ENCODE measurements around the gene TRIM41. TPM values are rescaled to one million over a fixed set of nuclear protein-coding genes. Genes with fewer than 3 reads are reported as not detected.

TRIM41 gene
- total RNA-seq, 1 experiment from 2014 or later: 34.2 TPM

GRCh38 chr5:181203777-181204112 lies 19.3 kb upstream of the TRIM41 start:
- peaks cover 3% of the 10 kb centered on the region; the same call in 1 of the 2 replicates for H3K4me1 ChIP-seq (ENCODE audit: insufficient read depth, low read length)
- H3K27me3 ChIP-seq (ENCODE audit: insufficient read depth, low read length): peaks cover 26% of the 10 kb centered on the region; the same call in 1 of the 2 replicates
- H2BK20ac ChIP-seq (ENCODE audit: low read depth, low read length, poor library complexity, severe bottlenecking): no peak overlapping the region
- H4K8ac ChIP-seq (replicated peaks; ENCODE audit: insufficient read length, low read depth, low read length): no peak overlapping the region
- H2BK12ac ChIP-seq (ENCODE audit: insufficient read length, low read depth, low read length): no peak overlapping the region
- H3K4ac ChIP-seq (ENCODE audit: low read depth, low read length): no peak overlapping the region
- peaks cover 11 to 16% of the 10 kb centered on the region in 2 experiments; a peak in 3 of 5 replicates for H3K9me3 Mint-ChIP-seq
- H3K14ac ChIP-seq (ENCODE audit: insufficient read depth, low read length): no peak overlapping the region
- no peak for TF ChIP-seq CTCF (conservative IDR thresholded peaks at IDR 0.05)
- H3K9me3 ChIP-seq (ENCODE audit: control insufficient read depth, low read depth, low read length): no peaks in the 10 kb centered on the region
- peaks cover 41 to 50% of the 10 kb centered on the region in 2 experiments for H3K4me1 Mint-ChIP-seq
- H3K4me3 Mint-ChIP-seq: peak overlapping the region; percentile 66 to 88
- no peak overlapping the region for H3K23ac ChIP-seq (ENCODE audit: insufficient read length, low read depth, low read length)
- no peak overlapping the region for H4K5ac ChIP-seq (ENCODE audit: insufficient read length, low read depth, low read length)
- H3K9ac ChIP-seq (ENCODE audit: extremely low read depth, insufficient read length, low read length): no peak overlapping the region
- no peaks in the 10 kb centered on the region for H3K79me2 ChIP-seq (ENCODE audit: insufficient read depth, low read length)
- no CpG with 5 or more reads among the region's 17 CpGs for WGBS (ENCODE audit: extremely low coverage, insufficient read length, low lambda C conversion rate)
- no peak overlapping the region for H2BK120ac ChIP-seq (ENCODE audit: low read depth, low read length, poor library complexity, severe bottlenecking)
- H3K27ac ChIP-seq (ENCODE audit: insufficient read length, low read depth, low read length): no peak overlapping the region
- H3K27ac Mint-ChIP-seq: no peak overlapping the region
- H3K56ac ChIP-seq (ENCODE audit: insufficient read length, low read depth, low read length): no peak overlapping the region
- H2AFZ ChIP-seq (ENCODE audit: low read length): no peak overlapping the region
- H3T11ph ChIP-seq (ENCODE audit: low read length): no peak overlapping the region
- H3K36me3 Mint-ChIP-seq (ENCODE audit: insufficient read depth in 1 of 3, low read depth in 3 of 3): peaks cover 0 to 8% (median 0%) of the 10 kb centered on the region in 3 experiments; a peak in 2 of 7 replicates
- no peaks in the 10 kb centered on the region for H4K20me1 ChIP-seq (ENCODE audit: control insufficient read depth, insufficient read depth, insufficient read length)
- H2AK5ac ChIP-seq (ENCODE audit: insufficient read length, low read length): no peak overlapping the region
- H3K79me1 ChIP-seq (ENCODE audit: insufficient read depth, low read depth, low read length, poor library complexity, severe bottlenecking): no peaks in the 10 kb centered on the region
- DNase-seq: no peak
- no peak overlapping the region for H4K91ac ChIP-seq (ENCODE audit: insufficient read length, low read depth, low read length)
- peaks cover 85% of the 10 kb centered on the region for H3K27me3 Mint-ChIP-seq (ENCODE audit: low read depth)
- peaks cover 26% of the 10 kb centered on the region for H3K23me2 ChIP-seq (ENCODE audit: insufficient read length, low read depth, low read length, poor library complexity, severe bottlenecking)
- H2BK15ac ChIP-seq (ENCODE audit: low read depth, low read length): no peak overlapping the region
- H2BK5ac ChIP-seq (ENCODE audit: insufficient read length, low read length): no peak overlapping the region
- no peak overlapping the region for H3K18ac ChIP-seq (ENCODE audit: insufficient read length, low read depth, low read length)
- H3K4me2 ChIP-seq (ENCODE audit: insufficient read depth, insufficient read length, low read length): peak overlapping the region; percentile 92

Measured in H9 (cell line).